GM21529 (cell line): ENCODE results near the gene FKBP15.

ENCODE experiments used
- ATAC-seq: cut with Tn5 transposase; IDR thresholded peaks from one replicate; pipeline ENCODE4 v1.9.1; 2021; ENCODE audit not compliant: unreplicated experiment

Gene FKBP15

GRCh38 chr9:113231701-113232100, 10.6 kb upstream of the FKBP15 start:
- ATAC-seq: no peak

- no peak for ATAC-seq
Measured at GRCh38 chr9:113228130-113228665, 7.1 kb upstream of the FKBP15 start.

- no peak for ATAC-seq
Measured at GRCh38 chr9:113227436-113227835, 6.4 kb upstream of the FKBP15 start.

GRCh38 chr9:113223963-113224362, 2.9 kb upstream of the FKBP15 start:
- no peak for ATAC-seq

GRCh38 chr9:113222482-113222841, 1.4 kb upstream of the FKBP15 start:
- ATAC-seq: no peak

- ATAC-seq: no peak
Measured at GRCh38 chr9:113221800-113222481, 864 bp upstream of the FKBP15 start.

GRCh38 chr9:113220467-113221002, 542 bp downstream of the FKBP15 start:
- no peak for ATAC-seq

GRCh38 chr9:113219969-113220368, 1.1 kb downstream of the FKBP15 start:
- peak; percentile 59 for ATAC-seq

GRCh38 chr9:113219186-113219936, 1.7 kb downstream of the FKBP15 start:
- ATAC-seq: peak; percentile 43

- ATAC-seq: no peak
Measured at GRCh38 chr9:113216406-113216805, 4.7 kb downstream of the FKBP15 start.

- no peak for ATAC-seq
Measured at GRCh38 chr9:113215132-113215531, 5.9 kb downstream of the FKBP15 start.

- ATAC-seq: no peak
Measured at GRCh38 chr9:113210815-113211214, 10.3 kb downstream of the FKBP15 start.

- ATAC-seq: no peak
Measured at GRCh38 chr9:113205861-113206260, 15.2 kb downstream of the FKBP15 start.

GRCh38 chr9:113205432-113205831, 15.6 kb downstream of the FKBP15 start:
- ATAC-seq: no peak

- no peak for ATAC-seq
Measured at GRCh38 chr9:113199683-113200329, 21.3 kb downstream of the FKBP15 start.

- no peak for ATAC-seq
Measured at GRCh38 chr9:113192455-113192854, 28.6 kb downstream of the FKBP15 start.

- no peak for ATAC-seq
Measured at GRCh38 chr9:113187929-113188595, 33.0 kb downstream of the FKBP15 start.

- no peak for ATAC-seq
Measured at GRCh38 chr9:113186137-113186755, 34.8 kb downstream of the FKBP15 start.

- no peak for ATAC-seq
Measured at GRCh38 chr9:113185271-113185670, 35.8 kb downstream of the FKBP15 start.

- no peak for ATAC-seq
Measured at GRCh38 chr9:113184539-113184938, 36.5 kb downstream of the FKBP15 start.
